Activated CD4-positive, alpha-beta T cell treated with anti-CD3 and anti-CD28 coated beads, Interleukin-2, amount 10 ng/mL, durations not matched to agents 24 days and 14 days (primary cell): ENCODE results near the gene PGLYRP3. TPM values are rescaled to one million over a fixed set of nuclear protein-coding genes. Genes with fewer than 3 reads are reported as not detected.
A peak's percentile ranks its signal among the peaks of the same experiment; 100 is the strongest.
"Not testable (repeated sequence)": the region's sequence is repeated elsewhere in the genome, so short reads cannot be mapped to it uniquely, and the experiment has no call there.

Source experiments
- DNase-seq: peaks from one replicate; pipeline ENCODE4 v3.0.0; 2022
- H3K27ac Mint-ChIP-seq: one replicate; pipeline ENCODE4 v1.8.0; 2022; ENCODE audit warnings: mild to moderate bottlenecking, mixed read lengths
- H3K27me3 Mint-ChIP-seq: one replicate; pipeline ENCODE4 v1.8.0; 2022; ENCODE audit warnings: mixed read lengths
- H3K36me3 Mint-ChIP-seq: one replicate; pipeline ENCODE4 v1.8.0; 2022; ENCODE audit warnings: low read depth, mild to moderate bottlenecking, mixed read lengths
- H3K4me1 Mint-ChIP-seq: one replicate; pipeline ENCODE4 v1.8.0; 2021; ENCODE audit warnings: mixed read lengths
- H3K4me3 Mint-ChIP-seq: one replicate; pipeline ENCODE4 v1.8.0; 2022; ENCODE audit warnings: mild to moderate bottlenecking, moderate library complexity, mixed read lengths
- H3K9me3 Mint-ChIP-seq: one replicate; pipeline ENCODE4 v1.8.0; 2021; ENCODE audit warnings: mixed read lengths
- intact Hi-C: fragments of 100-400 bp; cut with micrococcal nuclease; formaldehyde crosslinking; loops from one replicate; pipeline ENCODE4 v1.15.1; 2023
- total RNA-seq: library from RNA; stranded (reverse); gene quantifications from 2 replicates; pipeline ENCODE4 v1.2.3, GENCODE V29; 2022

Gene PGLYRP3
- total RNA-seq, 1 donor from 2014 or later, result not detected

DNA sequence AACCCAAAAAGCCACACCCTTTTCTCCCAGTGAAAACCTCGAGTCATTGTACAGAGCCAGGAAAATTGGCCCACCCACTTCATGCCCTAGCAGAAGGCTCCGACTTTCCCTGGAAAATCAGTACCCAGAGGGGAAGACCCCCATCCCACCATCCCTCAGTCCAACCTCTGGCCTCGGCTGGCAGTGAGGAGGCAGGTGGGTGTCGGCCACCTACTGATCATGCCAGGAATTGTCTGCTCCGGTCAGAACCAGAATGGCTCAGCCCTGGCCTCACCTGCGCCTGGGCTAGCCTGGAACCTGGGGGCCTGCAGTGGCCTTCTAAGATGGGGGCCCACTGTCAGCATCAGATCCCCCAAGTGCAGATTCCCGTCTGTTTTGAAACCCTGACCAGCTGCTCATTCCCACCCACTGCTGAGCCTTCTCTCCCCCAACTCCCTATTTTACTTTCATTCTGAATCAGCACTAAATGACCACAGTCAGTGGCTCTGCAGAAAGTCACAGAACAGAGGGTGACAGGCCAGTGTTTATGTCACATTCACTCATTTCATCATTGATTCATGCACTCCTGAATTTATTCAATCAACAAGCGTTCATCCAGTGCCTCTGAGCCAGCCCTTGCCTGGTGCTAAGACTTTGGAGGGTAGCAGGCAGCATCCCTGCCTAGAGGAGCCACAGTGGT is 41.9 kb upstream of the PGLYRP3 start:
- DNase-seq, result no peak
- Mint-ChIP-seq H3K4me1 (peaks cover 7% of the 10 kb centered on the region), H3K4me3 (no peak overlapping the region), H3K9me3 (no peaks in the 10 kb centered on the region), H3K27ac (no peak overlapping the region), H3K36me3 (no peaks in the 10 kb centered on the region), H3K27me3 (peaks cover 8% of the 10 kb centered on the region)
- intact Hi-C loops, result no loop called here

DNA sequence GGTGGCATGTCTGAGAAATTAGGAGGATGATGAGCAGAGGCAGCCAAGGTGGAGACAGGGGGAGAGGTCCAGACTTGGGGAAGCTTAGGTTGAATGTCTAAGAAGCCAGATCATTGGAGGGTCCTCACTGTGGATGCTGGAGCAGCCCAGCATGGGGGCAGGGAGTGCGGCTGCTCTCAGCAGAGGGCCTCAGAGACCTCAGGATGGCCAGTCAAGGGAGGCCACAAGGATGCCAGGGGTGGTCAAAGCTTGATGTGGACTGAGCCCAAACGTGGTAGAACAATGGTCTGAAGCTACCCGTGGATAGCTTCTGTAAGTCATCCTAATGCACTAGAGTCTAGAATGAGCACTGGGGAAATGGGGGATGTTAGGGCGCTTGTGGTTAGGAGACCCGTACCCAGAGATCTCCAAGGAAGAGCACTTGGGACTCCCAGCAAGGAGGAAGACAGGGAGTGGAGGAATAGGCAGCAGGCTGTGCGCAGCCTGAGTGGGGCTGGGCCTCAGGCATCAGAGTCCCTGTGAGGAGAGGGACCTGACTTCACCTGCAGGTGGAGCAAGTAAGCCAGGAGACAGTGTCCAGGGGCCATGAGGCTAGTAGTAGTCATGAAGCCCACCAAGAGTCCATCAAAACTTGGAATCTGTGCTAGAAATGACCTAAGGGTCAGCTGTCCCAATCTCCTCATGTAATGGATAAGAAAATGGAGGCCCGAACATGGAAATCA is 40.6 kb upstream of the PGLYRP3 start:
- H3K27ac Mint-ChIP-seq, result no peak overlapping the region
- no peak overlapping the region for H3K4me3 Mint-ChIP-seq
- intact Hi-C loops, result no loop called here
- H3K27me3 Mint-ChIP-seq, result peaks cover 9% of the 10 kb centered on the region
- H3K9me3 Mint-ChIP-seq, result no peaks in the 10 kb centered on the region
- no peaks in the 10 kb centered on the region for H3K36me3 Mint-ChIP-seq
- DNase-seq, result no peak
- H3K4me1 Mint-ChIP-seq, result peaks cover 7% of the 10 kb centered on the region

DNA sequence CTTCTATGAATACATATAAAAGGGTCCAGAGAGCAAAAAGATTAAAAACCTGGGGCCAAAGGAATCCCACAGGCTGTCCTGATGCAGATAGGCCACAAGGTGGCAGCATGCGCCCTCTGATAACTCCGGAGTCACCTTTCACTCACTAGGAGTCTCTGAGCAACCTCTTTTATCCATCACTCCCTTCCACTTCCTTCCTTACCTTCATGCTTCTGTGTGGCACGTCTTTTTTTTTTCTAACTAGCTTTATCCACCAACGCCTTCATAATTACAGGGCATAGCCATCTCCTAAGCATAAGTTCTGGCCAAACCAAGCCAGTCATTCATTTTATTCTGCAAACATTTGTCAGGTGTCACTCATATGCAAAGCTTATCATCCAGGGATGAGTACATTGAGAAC is 39.8 kb upstream of the PGLYRP3 start:
- Mint-ChIP-seq H3K9me3 (no peaks in the 10 kb centered on the region), H3K36me3 (no peaks in the 10 kb centered on the region), H3K4me3 (no peak overlapping the region), H3K4me1 (peaks cover 4% of the 10 kb centered on the region), H3K27ac (no peak overlapping the region), H3K27me3 (peaks cover 14% of the 10 kb centered on the region)
- intact Hi-C loops, result loop anchor here (1.0 kb wide), 2 partner anchors 52 to 143 kb away; no protein-coding TSS in a partner anchor
- peak; percentile 87 for DNase-seq

DNA sequence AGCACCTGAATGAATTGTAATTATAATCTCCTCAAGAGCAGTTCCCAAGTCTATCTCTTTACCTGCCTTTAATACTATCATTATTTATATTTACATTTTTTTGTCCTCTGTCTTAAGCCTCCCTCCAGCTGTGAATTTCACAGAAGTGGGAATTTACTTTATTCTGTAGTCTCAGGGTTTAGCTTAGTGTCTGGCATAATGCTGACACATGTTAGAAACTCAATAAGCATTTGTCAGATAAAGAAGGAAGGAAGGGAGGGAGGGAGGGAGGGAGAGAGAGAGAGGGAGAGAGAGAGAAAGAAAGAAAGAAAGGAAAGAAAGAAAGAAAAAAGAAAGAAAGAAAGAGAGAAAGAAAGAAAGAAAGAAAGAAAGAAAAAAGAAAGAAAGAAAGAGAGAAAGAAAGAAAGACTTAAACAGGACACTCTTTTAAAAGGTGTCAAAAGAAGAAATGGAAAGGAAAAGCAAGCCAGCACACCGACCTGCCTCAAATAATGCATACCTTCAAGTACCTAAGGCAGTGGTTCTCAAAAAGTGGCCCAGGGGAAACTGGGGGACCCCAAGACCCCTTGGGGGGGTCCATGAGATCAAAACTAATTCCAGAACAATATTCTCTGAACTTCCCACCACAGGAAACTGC is 37.7 kb upstream of the PGLYRP3 start:
- Mint-ChIP-seq H3K27ac (no peak overlapping the region), H3K27me3 (peaks cover 26% of the 10 kb centered on the region), H3K36me3 (no peaks in the 10 kb centered on the region), H3K4me3 (no peak overlapping the region), H3K4me1 (peaks cover 10% of the 10 kb centered on the region), H3K9me3 (no peaks in the 10 kb centered on the region)
- intact Hi-C loops, result no loop called here
- peak; percentile 43 for DNase-seq

DNA sequence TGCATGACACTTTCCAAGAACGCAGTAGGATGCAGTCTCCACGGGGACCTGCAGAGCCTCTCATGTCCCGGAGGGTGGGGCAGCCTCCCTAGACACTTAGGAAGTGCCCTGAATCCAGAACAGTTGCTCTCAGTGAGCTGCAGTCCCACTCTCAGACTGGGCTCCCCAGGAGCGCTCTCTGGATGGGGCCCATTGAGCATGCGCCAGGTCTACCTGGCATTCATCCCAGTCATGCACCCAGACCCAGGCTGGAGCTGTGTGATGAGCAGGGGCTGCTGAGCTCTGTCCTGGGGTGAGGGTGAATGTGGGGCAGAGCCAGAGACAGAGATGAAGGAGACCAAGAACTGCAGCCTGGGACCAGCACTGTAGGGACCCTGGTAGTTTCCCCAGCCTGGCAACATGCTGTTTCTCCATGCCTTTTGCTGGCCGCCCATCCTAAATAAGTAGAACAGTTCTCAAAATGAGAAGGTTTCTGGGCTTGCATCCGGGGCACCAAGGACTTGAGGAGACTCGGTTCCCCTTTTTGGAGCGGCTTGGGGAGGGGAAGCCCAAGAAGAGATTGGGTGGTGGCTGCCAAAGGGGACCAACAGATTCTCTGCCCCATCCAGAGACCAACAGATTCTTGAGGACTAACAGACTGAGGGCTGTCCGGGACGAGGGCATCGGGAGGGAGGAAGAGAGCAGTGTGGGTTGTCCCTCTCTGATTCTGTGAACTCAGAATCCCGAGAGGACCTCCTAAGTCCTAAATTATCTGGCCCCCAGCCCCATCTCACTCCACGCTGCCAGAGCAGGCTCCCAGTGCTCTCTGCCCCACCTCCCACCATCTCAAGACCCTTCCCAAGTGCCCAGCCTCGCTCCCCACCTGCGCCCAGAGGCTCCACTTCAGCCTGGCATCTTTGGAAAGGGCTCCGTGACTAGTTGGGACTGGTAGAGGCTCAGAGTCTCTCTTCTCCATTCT is 36.9 kb upstream of the PGLYRP3 start:
- Mint-ChIP-seq H3K27ac (no peak overlapping the region), H3K9me3 (no peaks in the 10 kb centered on the region), H3K27me3 (peaks cover 26% of the 10 kb centered on the region), H3K36me3 (no peaks in the 10 kb centered on the region), H3K4me3 (no peak overlapping the region), H3K4me1 (peaks cover 12% of the 10 kb centered on the region)
- intact Hi-C loops, result no loop called here
- DNase-seq, result peak; percentile 46

DNA sequence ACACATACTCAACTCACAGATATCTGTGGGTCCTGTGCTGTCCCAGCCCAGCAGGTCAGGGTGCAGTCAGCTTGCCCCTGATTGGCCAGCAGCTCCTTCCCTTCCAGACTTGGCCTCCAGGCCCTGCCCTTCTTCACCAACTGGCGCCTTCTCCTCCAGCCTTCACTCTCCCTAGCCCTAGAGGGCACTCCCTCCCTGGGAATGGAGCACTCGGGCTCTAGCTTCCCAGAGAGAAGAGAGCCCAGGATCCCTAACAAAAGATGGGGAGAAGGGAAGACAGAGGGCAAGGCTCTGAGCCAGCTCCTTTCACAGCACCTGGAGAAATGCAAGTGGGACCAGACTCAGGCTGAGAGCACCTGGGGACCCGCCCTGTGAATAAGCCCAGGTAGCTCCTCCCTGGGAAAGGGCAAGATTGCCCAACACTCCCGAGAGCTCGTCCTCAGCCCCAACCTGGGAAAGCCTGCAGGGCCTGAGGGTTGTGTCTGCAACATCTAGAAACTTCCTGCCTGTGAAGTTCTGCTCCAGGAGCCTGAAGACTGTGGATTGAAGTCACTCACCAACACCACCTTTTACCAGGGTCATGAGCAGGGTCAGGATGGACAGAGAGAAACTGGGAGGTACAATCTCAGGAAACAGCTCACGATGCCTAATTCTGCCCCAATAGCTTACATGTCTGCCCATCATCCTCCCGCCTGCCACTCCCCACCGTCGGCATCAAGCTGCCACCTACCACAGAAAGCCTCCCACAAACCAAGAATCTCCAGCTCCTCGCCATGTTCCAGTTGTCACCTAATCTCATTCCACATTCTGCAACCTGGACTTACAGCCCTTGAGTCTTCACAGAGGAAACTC is 36.0 kb upstream of the PGLYRP3 start, which contains the start of gene PGLYRP4:
Gene PGLYRP4 (minus strand): TSS at position 331 of the 852 bp plus-strand sequence. CDS start 909 bp downstream, outside the sequence.
- Mint-ChIP-seq H3K4me1 (peaks cover 18% of the 10 kb centered on the region), H3K27me3 (peaks cover 31% of the 10 kb centered on the region), H3K9me3 (no peaks in the 10 kb centered on the region), H3K4me3 (no peak within 1 kb of the TSS), H3K36me3 (no peaks in the 10 kb centered on the region), H3K27ac (no peak within 1 kb of the TSS)
- intact Hi-C loops, result no loop called here
- peak; percentile 49 for DNase-seq

DNA sequence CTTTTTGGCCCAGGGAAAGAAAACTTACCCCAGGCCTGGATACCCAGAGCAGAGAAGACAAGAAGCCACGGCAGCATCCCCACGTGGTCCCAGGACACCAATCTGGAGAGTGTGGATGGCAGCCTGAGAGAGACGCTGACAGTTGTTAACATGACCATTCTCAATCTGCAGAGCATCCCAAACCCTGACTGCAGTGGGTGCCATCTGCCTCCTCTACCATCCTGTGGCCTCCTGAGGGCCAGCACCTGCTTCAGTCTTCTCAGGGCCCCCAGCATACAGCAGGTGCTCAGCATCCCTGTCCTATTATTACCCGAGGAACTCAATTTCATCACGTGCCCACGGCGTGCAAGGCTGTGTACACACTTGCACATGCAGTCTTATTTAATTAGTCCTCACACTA is 35.1 kb upstream of the PGLYRP3 start:
- Mint-ChIP-seq H3K36me3 (no peaks in the 10 kb centered on the region), H3K27me3 (peaks cover 34% of the 10 kb centered on the region), H3K9me3 (no peaks in the 10 kb centered on the region), H3K4me3 (no peak overlapping the region), H3K4me1 (peaks cover 22% of the 10 kb centered on the region), H3K27ac (no peak overlapping the region)
- peak; percentile 37 for DNase-seq
- intact Hi-C loops, result no loop called here

DNA sequence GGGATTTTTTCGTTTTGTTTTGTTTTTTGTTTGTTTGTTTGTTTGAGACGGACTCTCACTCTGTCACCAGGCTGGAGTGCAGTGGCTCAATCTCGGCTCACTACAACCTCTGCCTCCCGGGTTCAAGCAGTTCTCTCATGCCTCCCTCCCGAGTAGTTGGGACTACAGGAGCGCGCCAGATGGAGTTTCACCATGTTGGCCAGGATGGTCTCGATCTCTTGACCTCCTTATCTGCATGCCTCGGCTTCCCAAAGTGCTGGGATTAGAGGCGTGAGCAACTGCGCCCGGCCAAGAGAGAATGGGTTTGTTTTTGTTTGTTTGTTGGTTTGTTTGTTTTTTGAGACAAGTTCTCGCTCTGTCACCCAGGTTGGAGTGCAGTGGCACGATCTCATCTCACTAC is 34.3 kb upstream of the PGLYRP3 start:
- Mint-ChIP-seq H3K27me3 (peaks cover 34% of the 10 kb centered on the region), H3K4me1 (peaks cover 25% of the 10 kb centered on the region)
- H3K4me3 Mint-ChIP-seq, H3K27ac Mint-ChIP-seq, H3K36me3 Mint-ChIP-seq, intact Hi-C loops, H3K9me3 Mint-ChIP-seq: not testable (repeated sequence)
- peak; percentile 48 for DNase-seq

DNA sequence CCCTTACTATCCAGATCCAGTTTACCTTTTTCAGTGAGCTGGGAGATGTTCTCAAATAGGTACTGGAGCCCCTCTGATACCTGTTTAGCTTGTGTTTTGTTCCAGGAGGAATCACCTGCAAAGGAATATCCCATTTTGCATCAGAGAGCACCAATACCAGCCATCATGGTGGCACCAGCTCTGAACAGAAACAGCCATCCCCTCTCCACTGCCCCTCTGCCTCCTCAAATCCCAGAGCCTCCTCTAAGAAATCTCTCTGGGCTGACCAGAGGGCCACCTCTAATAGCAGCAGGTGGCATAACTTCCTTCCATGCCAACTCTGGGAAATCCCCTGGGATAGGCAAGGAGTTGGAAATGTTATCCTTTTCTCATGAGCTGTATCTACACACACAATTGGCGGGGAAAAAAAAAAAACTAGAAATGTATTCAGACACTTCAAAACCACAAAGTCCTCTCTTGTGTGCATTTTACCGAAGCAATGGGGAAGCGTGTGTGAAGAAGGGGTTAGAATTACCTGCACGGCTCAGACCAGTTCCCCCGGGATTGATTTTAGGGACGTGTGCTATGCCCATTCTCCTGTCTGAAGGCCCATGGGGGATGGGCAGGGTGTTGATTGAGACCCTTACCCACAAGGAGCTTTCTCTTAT is 33.4 kb upstream of the PGLYRP3 start:
- H3K27me3 Mint-ChIP-seq, result peaks cover 34% of the 10 kb centered on the region
- no peaks in the 10 kb centered on the region for H3K9me3 Mint-ChIP-seq
- H3K4me3 Mint-ChIP-seq, result no peak overlapping the region
- H3K27ac Mint-ChIP-seq, result no peak overlapping the region
- H3K4me1 Mint-ChIP-seq, result peaks cover 25% of the 10 kb centered on the region
- no peaks in the 10 kb centered on the region for H3K36me3 Mint-ChIP-seq
- intact Hi-C loops, result no loop called here
- DNase-seq, result peak; percentile 51

DNA sequence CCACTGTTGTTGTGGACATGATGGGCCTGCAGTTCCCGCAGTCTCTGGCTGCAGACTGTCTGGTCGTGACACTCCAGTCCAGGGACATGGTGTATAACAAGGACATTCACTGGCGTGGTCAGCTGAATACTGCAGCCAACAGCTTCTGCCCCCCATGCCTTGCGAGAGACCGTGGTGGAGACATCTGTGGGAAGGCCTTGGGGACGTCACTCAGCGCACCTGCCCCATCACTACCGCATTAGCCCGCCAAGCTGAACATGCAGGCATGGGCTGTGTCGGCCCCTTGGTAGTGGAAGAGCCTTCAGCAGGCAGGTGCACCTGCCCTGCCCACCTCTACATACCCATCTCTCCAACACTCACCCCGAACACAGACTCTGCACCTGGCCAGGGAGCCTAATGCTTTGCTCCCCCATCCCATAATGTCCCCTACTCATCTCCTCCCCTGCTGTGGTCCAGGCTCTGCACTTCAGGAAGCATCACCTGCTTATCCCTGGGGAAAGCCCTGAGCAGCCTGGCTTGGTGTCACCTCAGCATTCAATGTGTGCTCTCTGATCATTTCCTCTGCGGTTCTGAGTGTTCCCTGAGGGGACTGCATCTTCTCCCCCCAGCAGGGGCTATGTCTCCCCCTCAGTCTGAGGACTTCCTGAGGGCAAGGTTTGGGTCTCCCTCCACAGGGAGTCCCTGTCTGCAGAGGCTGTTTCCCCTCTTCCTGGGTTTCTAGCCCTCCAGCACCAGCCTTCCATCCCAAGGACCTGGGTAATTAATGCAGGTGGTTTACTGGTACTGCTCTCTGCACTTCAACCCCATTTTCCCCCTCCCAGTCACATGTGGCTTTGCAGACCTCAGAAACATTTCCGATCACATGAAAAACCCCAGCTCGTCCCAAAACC is 32.7 kb upstream of the PGLYRP3 start:
- DNase-seq, result peak; percentile 64
- Mint-ChIP-seq H3K27me3 (peaks cover 36% of the 10 kb centered on the region), H3K27ac (no peak overlapping the region), H3K4me1 (peaks cover 25% of the 10 kb centered on the region), H3K4me3 (no peak overlapping the region), H3K9me3 (no peaks in the 10 kb centered on the region), H3K36me3 (no peaks in the 10 kb centered on the region)
- intact Hi-C loops, result no loop called here

DNA sequence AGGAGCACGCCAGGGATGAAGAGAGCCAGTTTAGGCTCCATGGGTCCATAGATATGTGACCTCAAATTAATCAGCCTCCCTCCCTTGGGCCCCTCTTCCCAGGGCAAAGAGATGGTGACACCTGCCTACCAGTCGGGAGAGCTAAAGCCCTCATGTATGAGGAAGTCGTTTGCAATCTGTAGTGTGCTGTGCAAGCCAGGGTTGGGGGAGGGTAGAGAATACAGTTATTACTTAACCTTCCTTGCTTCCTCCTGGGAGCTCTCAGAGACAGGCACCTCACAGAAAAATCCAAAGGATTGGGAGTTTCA is 31.9 kb upstream of the PGLYRP3 start:
- no peaks in the 10 kb centered on the region for H3K36me3 Mint-ChIP-seq
- peaks cover 30% of the 10 kb centered on the region for H3K27me3 Mint-ChIP-seq
- no peaks in the 10 kb centered on the region for H3K9me3 Mint-ChIP-seq
- no peak overlapping the region for H3K4me3 Mint-ChIP-seq
- H3K27ac Mint-ChIP-seq, result no peak overlapping the region
- peaks cover 31% of the 10 kb centered on the region for H3K4me1 Mint-ChIP-seq
- no peak for DNase-seq
- intact Hi-C loops, result no loop called here
